T-helper 2 cell treated with Interferon-gamma antibody and Interleukin-4, amounts not matched to agents 5 μg/mL and 100 μg/mL, for 36 hours (primary cell): ENCODE data around the gene SIN3B.

Experiments used
- DNase-seq: peaks from one replicate; pipeline ENCODE4 v3.0.0; 2021; ENCODE audit warnings: low spot score
- H3K27ac Mint-ChIP-seq: one replicate; pipeline ENCODE4 v1.8.0; 2021; ENCODE audit warnings: mild to moderate bottlenecking, mixed read lengths
- H3K27me3 Mint-ChIP-seq: one replicate; pipeline ENCODE4 v1.8.0; 2021; ENCODE audit warnings: low read depth, mixed read lengths
- H3K36me3 Mint-ChIP-seq: one replicate; pipeline ENCODE4 v1.8.0; 2021; ENCODE audit warnings: low read depth, mixed read lengths
- H3K4me1 Mint-ChIP-seq: one replicate; pipeline ENCODE4 v1.8.0; 2021; ENCODE audit warnings: low read depth, mixed read lengths
- H3K4me3 Mint-ChIP-seq: one replicate; pipeline ENCODE4 v1.8.0; 2022; ENCODE audit warnings: mild to moderate bottlenecking, moderate library complexity, mixed read lengths
- H3K9me3 Mint-ChIP-seq: one replicate; pipeline ENCODE4 v1.8.0; 2021; ENCODE audit warnings: mixed read lengths

SIN3B gene

GRCh38 chr19:16892436-16892835 lies 63.2 kb downstream of the SIN3B start:
- Mint-ChIP-seq H3K9me3 (no peaks in the 10 kb centered on the region), H3K4me1 (peaks cover 12% of the 10 kb centered on the region), H3K27ac (no peak overlapping the region), H3K4me3 (no peak overlapping the region), H3K27me3 (peaks cover 26% of the 10 kb centered on the region), H3K36me3 (no peaks in the 10 kb centered on the region)
- no peak for DNase-seq

- H3K4me1 Mint-ChIP-seq = peaks cover 12% of the 10 kb centered on the region
- no peaks in the 10 kb centered on the region for H3K9me3 Mint-ChIP-seq
- H3K4me3 Mint-ChIP-seq = no peak overlapping the region
- no peaks in the 10 kb centered on the region for H3K36me3 Mint-ChIP-seq
- DNase-seq = no peak
- no peak overlapping the region for H3K27ac Mint-ChIP-seq
- peaks cover 27% of the 10 kb centered on the region for H3K27me3 Mint-ChIP-seq
Measured at GRCh38 chr19:16892868-16893685, 63.9 kb downstream of the SIN3B start.

- DNase-seq = no peak
- H3K4me1 Mint-ChIP-seq = peaks cover 12% of the 10 kb centered on the region
- no peak overlapping the region for H3K4me3 Mint-ChIP-seq
- no peaks in the 10 kb centered on the region for H3K9me3 Mint-ChIP-seq
- no peaks in the 10 kb centered on the region for H3K36me3 Mint-ChIP-seq
- peaks cover 31% of the 10 kb centered on the region for H3K27me3 Mint-ChIP-seq
- no peak overlapping the region for H3K27ac Mint-ChIP-seq
Measured at GRCh38 chr19:16893686-16893989, 64.4 kb downstream of the SIN3B start.

- DNase-seq = no peak
- H3K4me1 Mint-ChIP-seq = peaks cover 13% of the 10 kb centered on the region
- no peak overlapping the region for H3K27ac Mint-ChIP-seq
- peaks cover 34% of the 10 kb centered on the region for H3K27me3 Mint-ChIP-seq
- H3K9me3 Mint-ChIP-seq = no peaks in the 10 kb centered on the region
- no peak overlapping the region for H3K4me3 Mint-ChIP-seq
- no peaks in the 10 kb centered on the region for H3K36me3 Mint-ChIP-seq
Measured at GRCh38 chr19:16894080-16894479, 64.9 kb downstream of the SIN3B start.

GRCh38 chr19:16895467-16896145 lies 66.4 kb downstream of the SIN3B start:
- H3K4me1 Mint-ChIP-seq = peaks cover 21% of the 10 kb centered on the region
- no peaks in the 10 kb centered on the region for H3K36me3 Mint-ChIP-seq
- H3K27me3 Mint-ChIP-seq = peaks cover 34% of the 10 kb centered on the region
- no peak for DNase-seq
- no peaks in the 10 kb centered on the region for H3K9me3 Mint-ChIP-seq
- H3K4me3 Mint-ChIP-seq = peak overlapping the region; percentile 24
- H3K27ac Mint-ChIP-seq = no peak overlapping the region

- H3K4me1 Mint-ChIP-seq = peaks cover 21% of the 10 kb centered on the region
- H3K4me3 Mint-ChIP-seq = peak overlapping the region; percentile 73
- no peaks in the 10 kb centered on the region for H3K36me3 Mint-ChIP-seq
- peaks cover 32% of the 10 kb centered on the region for H3K27me3 Mint-ChIP-seq
- no peak for DNase-seq
- H3K9me3 Mint-ChIP-seq = no peaks in the 10 kb centered on the region
- H3K27ac Mint-ChIP-seq = peak overlapping the region; percentile 75
Measured at GRCh38 chr19:16896146-16897028, 67.2 kb downstream of the SIN3B start.

GRCh38 chr19:16897029-16897855 lies 68.0 kb downstream of the SIN3B start:
- Mint-ChIP-seq H3K9me3 (no peaks in the 10 kb centered on the region), H3K27me3 (peaks cover 29% of the 10 kb centered on the region), H3K27ac (peak overlapping the region; percentile 75), H3K36me3 (no peaks in the 10 kb centered on the region), H3K4me3 (peak overlapping the region; percentile 73), H3K4me1 (peaks cover 21% of the 10 kb centered on the region)
- peak; percentile 65 for DNase-seq

- Mint-ChIP-seq H3K27me3 (peaks cover 28% of the 10 kb centered on the region), H3K36me3 (no peaks in the 10 kb centered on the region), H3K4me1 (peaks cover 17% of the 10 kb centered on the region), H3K4me3 (peak overlapping the region; percentile 49), H3K27ac (no peak overlapping the region), H3K9me3 (no peaks in the 10 kb centered on the region)
- DNase-seq = no peak
Measured at GRCh38 chr19:16897856-16898161, 68.6 kb downstream of the SIN3B start.

- H3K4me1 Mint-ChIP-seq = peaks cover 15% of the 10 kb centered on the region
- H3K9me3 Mint-ChIP-seq = no peaks in the 10 kb centered on the region
- H3K36me3 Mint-ChIP-seq = no peaks in the 10 kb centered on the region
- H3K27me3 Mint-ChIP-seq = peaks cover 28% of the 10 kb centered on the region
- no peak for DNase-seq
- H3K27ac Mint-ChIP-seq = no peak overlapping the region
- peak overlapping the region; percentile 49 for H3K4me3 Mint-ChIP-seq
Measured at GRCh38 chr19:16898361-16899015, 69.3 kb downstream of the SIN3B start.

- Mint-ChIP-seq H3K4me3 (peak overlapping the region; percentile 26), H3K9me3 (no peaks in the 10 kb centered on the region), H3K36me3 (no peaks in the 10 kb centered on the region), H3K27ac (no peak overlapping the region), H3K27me3 (peaks cover 21% of the 10 kb centered on the region), H3K4me1 (peaks cover 13% of the 10 kb centered on the region)
- DNase-seq = peak; percentile 18
Measured at GRCh38 chr19:16899566-16900075, 70.4 kb downstream of the SIN3B start.

- Mint-ChIP-seq H3K4me3 (no peak overlapping the region), H3K9me3 (no peaks in the 10 kb centered on the region), H3K27ac (no peak overlapping the region), H3K27me3 (peaks cover 9% of the 10 kb centered on the region), H3K4me1 (peaks cover 14% of the 10 kb centered on the region), H3K36me3 (no peaks in the 10 kb centered on the region)
- DNase-seq = no peak
Measured at GRCh38 chr19:16901491-16902175, 72.4 kb downstream of the SIN3B start.

- Mint-ChIP-seq H3K4me1 (peaks cover 12% of the 10 kb centered on the region), H3K27me3 (peaks cover 9% of the 10 kb centered on the region), H3K9me3 (no peaks in the 10 kb centered on the region), H3K4me3 (no peak overlapping the region), H3K36me3 (no peaks in the 10 kb centered on the region), H3K27ac (no peak overlapping the region)
- no peak for DNase-seq
Measured at GRCh38 chr19:16902545-16902944, 73.3 kb downstream of the SIN3B start.
